Stomach (tissue), 4 donors: ENCODE measurements around the gene GABRB2.

Experiments
- POLR2A ChIP-seq, 4 donors: fragments of 450-650 bp; IDR thresholded peaks; one replicate each; pipeline ENCODE4 v1.6.1; 2016; ENCODE audit warnings: antibody characterized with exemption in 4 of 4, control low read depth in 2 of 4, mild to moderate bottlenecking in 1 of 4, moderate library complexity in 1 of 4
- TF ChIP-seq, protein P1 (sequence below), 7 experiments: fragments of 450-650 bp in 4 of 7; fragments of 200-600 bp in 3 of 7; sonication (generic) in 3 of 7; IDR thresholded peaks; one replicate each; pipeline ENCODE4 v1.5.1; 2016 to 2019; ENCODE audit warnings: antibody characterized with exemption in 7 of 7, control low read depth in 2 of 7, mild to moderate bottlenecking in 1 of 7

DNA sequence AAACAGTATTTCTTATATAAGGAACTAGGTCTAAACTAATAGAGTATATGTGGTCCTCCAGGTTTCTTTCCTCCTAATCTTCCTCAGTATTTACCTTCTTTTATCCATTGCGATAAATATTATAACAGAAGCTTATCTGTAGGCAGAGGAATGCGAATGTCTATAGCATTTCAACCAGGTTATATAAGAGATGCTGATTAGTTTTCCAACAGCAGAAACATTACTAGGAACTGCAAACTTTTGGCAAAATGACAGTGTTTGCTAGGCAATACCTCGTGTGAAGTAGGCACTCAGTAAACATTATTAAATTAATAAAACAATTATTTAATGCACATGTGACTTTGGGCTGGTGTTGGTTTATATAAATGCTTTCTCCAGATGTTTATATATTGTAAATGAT lies 206.5 kb downstream of the GABRB2 start:
- TF ChIP-seq POLR2A (IDR thresholded peaks at IDR 0.05) = no peak
- TF ChIP-seq, protein P1, sequence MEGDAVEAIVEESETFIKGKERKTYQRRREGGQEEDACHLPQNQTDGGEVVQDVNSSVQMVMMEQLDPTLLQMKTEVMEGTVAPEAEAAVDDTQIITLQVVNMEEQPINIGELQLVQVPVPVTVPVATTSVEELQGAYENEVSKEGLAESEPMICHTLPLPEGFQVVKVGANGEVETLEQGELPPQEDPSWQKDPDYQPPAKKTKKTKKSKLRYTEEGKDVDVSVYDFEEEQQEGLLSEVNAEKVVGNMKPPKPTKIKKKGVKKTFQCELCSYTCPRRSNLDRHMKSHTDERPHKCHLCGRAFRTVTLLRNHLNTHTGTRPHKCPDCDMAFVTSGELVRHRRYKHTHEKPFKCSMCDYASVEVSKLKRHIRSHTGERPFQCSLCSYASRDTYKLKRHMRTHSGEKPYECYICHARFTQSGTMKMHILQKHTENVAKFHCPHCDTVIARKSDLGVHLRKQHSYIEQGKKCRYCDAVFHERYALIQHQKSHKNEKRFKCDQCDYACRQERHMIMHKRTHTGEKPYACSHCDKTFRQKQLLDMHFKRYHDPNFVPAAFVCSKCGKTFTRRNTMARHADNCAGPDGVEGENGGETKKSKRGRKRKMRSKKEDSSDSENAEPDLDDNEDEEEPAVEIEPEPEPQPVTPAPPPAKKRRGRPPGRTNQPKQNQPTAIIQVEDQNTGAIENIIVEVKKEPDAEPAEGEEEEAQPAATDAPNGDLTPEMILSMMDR (IDR thresholded peaks at IDR 0.05) = no peak
